ENCODE results near the gene MED12L.

DNA sequence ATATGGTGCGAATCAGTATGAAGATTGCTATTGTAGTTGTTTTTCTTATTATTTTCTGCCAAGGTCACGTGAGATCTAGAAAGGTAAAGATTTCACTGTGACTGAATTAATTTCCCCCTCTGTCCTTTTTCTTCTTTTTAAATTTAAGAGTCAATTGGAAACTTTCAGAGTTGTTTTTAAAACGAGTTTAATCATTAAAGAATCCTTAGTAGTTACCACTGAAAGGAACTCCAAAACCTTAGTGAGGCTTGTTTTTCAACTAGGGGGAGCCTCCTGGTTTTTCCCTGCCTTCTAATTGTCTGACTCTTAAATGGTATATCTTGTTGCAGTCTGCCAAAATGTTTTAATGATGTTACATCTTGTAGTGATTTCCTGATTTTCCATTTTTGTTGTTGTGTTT is 281.5 kb downstream of the MED12L start:
- TF ChIP-seq POLR2AphosphoS5 (IDR thresholded peaks at IDR 0.05; ENCODE audit: low read length) (no peak), STAT1 (conservative IDR thresholded peaks at IDR 0.05) (no peak), ETV6 (conservative IDR thresholded peaks at IDR 0.05 in 1 of 2, IDR thresholded peaks at IDR 0.05 in 1 of 2; ENCODE audit: borderline replicate concordance in 1 of 2, low read depth in 1 of 2) (no peak), NBN (IDR thresholded peaks at IDR 0.05) (no peak), CREM (IDR thresholded peaks at IDR 0.05; ENCODE audit: low read depth) (no peak), JUNB (IDR thresholded peaks at IDR 0.05) (no peak), TAF1 (IDR thresholded peaks at IDR 0.05; ENCODE audit: borderline replicate concordance, low read depth, low read length) (no peak), SUPT20H (IDR thresholded peaks at IDR 0.05; ENCODE audit: borderline replicate concordance, control insufficient read depth, low read depth, low read length) (no peak), ATF3 (IDR thresholded peaks at IDR 0.05; ENCODE audit: borderline replicate concordance, extremely low read depth, low read depth, low read length) (no peak), GABPA (IDR thresholded peaks at IDR 0.05; ENCODE audit: low read depth) (no peak)
- TF ChIP-seq, protein P1, sequence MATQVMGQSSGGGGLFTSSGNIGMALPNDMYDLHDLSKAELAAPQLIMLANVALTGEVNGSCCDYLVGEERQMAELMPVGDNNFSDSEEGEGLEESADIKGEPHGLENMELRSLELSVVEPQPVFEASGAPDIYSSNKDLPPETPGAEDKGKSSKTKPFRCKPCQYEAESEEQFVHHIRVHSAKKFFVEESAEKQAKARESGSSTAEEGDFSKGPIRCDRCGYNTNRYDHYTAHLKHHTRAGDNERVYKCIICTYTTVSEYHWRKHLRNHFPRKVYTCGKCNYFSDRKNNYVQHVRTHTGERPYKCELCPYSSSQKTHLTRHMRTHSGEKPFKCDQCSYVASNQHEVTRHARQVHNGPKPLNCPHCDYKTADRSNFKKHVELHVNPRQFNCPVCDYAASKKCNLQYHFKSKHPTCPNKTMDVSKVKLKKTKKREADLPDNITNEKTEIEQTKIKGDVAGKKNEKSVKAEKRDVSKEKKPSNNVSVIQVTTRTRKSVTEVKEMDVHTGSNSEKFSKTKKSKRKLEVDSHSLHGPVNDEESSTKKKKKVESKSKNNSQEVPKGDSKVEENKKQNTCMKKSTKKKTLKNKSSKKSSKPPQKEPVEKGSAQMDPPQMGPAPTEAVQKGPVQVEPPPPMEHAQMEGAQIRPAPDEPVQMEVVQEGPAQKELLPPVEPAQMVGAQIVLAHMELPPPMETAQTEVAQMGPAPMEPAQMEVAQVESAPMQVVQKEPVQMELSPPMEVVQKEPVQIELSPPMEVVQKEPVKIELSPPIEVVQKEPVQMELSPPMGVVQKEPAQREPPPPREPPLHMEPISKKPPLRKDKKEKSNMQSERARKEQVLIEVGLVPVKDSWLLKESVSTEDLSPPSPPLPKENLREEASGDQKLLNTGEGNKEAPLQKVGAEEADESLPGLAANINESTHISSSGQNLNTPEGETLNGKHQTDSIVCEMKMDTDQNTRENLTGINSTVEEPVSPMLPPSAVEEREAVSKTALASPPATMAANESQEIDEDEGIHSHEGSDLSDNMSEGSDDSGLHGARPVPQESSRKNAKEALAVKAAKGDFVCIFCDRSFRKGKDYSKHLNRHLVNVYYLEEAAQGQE (IDR thresholded peaks at IDR 0.05; ENCODE audit: low read depth, low read length): no peak

All from GM12878 (cell line).